Lower leg skin (tissue), 3 donors: Measurements from ENCODE around the gene NTRK3.

Experiments
- POLR2A ChIP-seq, 2 donors: fragments of 450-650 bp; IDR thresholded peaks; one replicate each; pipeline ENCODE4 v1.6.1; 2016 to 2017; ENCODE audit warnings: antibody characterized with exemption in 2 of 2, mild to moderate bottlenecking in 1 of 2, moderate library complexity in 1 of 2
- TF ChIP-seq, protein P1 (sequence below), 3 donors: fragments of 450-650 bp; IDR thresholded peaks; one replicate each; pipeline ENCODE4 v1.5.1; 2016; ENCODE audit warnings: antibody characterized with exemption in 3 of 3, mild to moderate bottlenecking in 3 of 3, moderate library complexity in 2 of 3

- TF ChIP-seq, protein P1, sequence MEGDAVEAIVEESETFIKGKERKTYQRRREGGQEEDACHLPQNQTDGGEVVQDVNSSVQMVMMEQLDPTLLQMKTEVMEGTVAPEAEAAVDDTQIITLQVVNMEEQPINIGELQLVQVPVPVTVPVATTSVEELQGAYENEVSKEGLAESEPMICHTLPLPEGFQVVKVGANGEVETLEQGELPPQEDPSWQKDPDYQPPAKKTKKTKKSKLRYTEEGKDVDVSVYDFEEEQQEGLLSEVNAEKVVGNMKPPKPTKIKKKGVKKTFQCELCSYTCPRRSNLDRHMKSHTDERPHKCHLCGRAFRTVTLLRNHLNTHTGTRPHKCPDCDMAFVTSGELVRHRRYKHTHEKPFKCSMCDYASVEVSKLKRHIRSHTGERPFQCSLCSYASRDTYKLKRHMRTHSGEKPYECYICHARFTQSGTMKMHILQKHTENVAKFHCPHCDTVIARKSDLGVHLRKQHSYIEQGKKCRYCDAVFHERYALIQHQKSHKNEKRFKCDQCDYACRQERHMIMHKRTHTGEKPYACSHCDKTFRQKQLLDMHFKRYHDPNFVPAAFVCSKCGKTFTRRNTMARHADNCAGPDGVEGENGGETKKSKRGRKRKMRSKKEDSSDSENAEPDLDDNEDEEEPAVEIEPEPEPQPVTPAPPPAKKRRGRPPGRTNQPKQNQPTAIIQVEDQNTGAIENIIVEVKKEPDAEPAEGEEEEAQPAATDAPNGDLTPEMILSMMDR (IDR thresholded peaks at IDR 0.05) = no peak
- no peak for TF ChIP-seq POLR2A (IDR thresholded peaks at IDR 0.05)
These were observed 17.7 kb downstream of the NTRK3 start for GRCh38 chr15:88238618-88239430.
